C4-2B (cell line): ENCODE measurements around the gene ALG11.

Experiments used
- ZFX ChIP-seq: fragments of 450-650 bp; IDR thresholded peaks from 2 replicates; pipeline ENCODE4 v1.6.1; 2017
- TF ChIP-seq, protein P1 (sequence below): fragments of 450-650 bp; conservative IDR thresholded peaks from 2 replicates; pipeline ENCODE4 v1.5.1; 2017; ENCODE audit warnings: mild to moderate bottlenecking

GRCh38 chr13:51993713-51994112 is 18.5 kb upstream of the ALG11 start:
- TF ChIP-seq, protein P1, sequence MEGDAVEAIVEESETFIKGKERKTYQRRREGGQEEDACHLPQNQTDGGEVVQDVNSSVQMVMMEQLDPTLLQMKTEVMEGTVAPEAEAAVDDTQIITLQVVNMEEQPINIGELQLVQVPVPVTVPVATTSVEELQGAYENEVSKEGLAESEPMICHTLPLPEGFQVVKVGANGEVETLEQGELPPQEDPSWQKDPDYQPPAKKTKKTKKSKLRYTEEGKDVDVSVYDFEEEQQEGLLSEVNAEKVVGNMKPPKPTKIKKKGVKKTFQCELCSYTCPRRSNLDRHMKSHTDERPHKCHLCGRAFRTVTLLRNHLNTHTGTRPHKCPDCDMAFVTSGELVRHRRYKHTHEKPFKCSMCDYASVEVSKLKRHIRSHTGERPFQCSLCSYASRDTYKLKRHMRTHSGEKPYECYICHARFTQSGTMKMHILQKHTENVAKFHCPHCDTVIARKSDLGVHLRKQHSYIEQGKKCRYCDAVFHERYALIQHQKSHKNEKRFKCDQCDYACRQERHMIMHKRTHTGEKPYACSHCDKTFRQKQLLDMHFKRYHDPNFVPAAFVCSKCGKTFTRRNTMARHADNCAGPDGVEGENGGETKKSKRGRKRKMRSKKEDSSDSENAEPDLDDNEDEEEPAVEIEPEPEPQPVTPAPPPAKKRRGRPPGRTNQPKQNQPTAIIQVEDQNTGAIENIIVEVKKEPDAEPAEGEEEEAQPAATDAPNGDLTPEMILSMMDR, result no peak
- no peak for TF ChIP-seq ZFX
